PFSK-1 (cell line): ENCODE data around the gene SMIM5.

Experiments
- FOXP2 ChIP-seq: optimal IDR thresholded peaks from 2 replicates; pipeline ENCODE3; 2011; ENCODE audit warnings: borderline replicate concordance, control low read depth, inconsistent platforms; ENCODE audit not compliant: insufficient read depth; ENCODE audit errors: extremely low read length, extremely low read depth
- POLR2AphosphoS5 ChIP-seq: IDR thresholded peaks from 2 replicates; pipeline ENCODE4 v1.6.1; 2012; ENCODE audit warnings: low read depth, mild to moderate bottlenecking, control low read depth, low read length, moderate library complexity
- SIN3A ChIP-seq: IDR thresholded peaks from 2 replicates; pipeline ENCODE4 v1.6.1; 2012; ENCODE audit warnings: mild to moderate bottlenecking, low read length, moderate library complexity, borderline replicate concordance; ENCODE audit not compliant: insufficient read depth
- TAF1 ChIP-seq: IDR thresholded peaks from 2 replicates; pipeline ENCODE4 v1.6.1; 2012; ENCODE audit warnings: low read length, control low read depth, borderline replicate concordance; ENCODE audit not compliant: insufficient read depth
- TF ChIP-seq, protein P1 (sequence below), 2 experiments: IDR thresholded peaks; 2 replicates each; pipeline versions ENCODE4 v1.6.1 to v1.8.0; 2011 to 2012; ENCODE audit warnings: low read depth in 2 of 2, low read length in 2 of 2, control low read depth in 1 of 2, inconsistent platforms in 1 of 2, mild to moderate bottlenecking in 1 of 2, moderate library complexity in 1 of 2; ENCODE audit not compliant: insufficient read depth in 1 of 2

Gene SMIM5

GRCh38 chr17:75592348-75593020 lies 40.8 kb upstream of the SMIM5 start:
- TF ChIP-seq, protein P1, sequence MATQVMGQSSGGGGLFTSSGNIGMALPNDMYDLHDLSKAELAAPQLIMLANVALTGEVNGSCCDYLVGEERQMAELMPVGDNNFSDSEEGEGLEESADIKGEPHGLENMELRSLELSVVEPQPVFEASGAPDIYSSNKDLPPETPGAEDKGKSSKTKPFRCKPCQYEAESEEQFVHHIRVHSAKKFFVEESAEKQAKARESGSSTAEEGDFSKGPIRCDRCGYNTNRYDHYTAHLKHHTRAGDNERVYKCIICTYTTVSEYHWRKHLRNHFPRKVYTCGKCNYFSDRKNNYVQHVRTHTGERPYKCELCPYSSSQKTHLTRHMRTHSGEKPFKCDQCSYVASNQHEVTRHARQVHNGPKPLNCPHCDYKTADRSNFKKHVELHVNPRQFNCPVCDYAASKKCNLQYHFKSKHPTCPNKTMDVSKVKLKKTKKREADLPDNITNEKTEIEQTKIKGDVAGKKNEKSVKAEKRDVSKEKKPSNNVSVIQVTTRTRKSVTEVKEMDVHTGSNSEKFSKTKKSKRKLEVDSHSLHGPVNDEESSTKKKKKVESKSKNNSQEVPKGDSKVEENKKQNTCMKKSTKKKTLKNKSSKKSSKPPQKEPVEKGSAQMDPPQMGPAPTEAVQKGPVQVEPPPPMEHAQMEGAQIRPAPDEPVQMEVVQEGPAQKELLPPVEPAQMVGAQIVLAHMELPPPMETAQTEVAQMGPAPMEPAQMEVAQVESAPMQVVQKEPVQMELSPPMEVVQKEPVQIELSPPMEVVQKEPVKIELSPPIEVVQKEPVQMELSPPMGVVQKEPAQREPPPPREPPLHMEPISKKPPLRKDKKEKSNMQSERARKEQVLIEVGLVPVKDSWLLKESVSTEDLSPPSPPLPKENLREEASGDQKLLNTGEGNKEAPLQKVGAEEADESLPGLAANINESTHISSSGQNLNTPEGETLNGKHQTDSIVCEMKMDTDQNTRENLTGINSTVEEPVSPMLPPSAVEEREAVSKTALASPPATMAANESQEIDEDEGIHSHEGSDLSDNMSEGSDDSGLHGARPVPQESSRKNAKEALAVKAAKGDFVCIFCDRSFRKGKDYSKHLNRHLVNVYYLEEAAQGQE (IDR thresholded peaks at IDR 0.05; ENCODE audit: insufficient read depth in 1 of 2, low read depth in 2 of 2, low read length in 2 of 2): no peak
- TF ChIP-seq SIN3A (no peak), POLR2AphosphoS5 (no peak), TAF1 (no peak), FOXP2 (no peak)

DNA sequence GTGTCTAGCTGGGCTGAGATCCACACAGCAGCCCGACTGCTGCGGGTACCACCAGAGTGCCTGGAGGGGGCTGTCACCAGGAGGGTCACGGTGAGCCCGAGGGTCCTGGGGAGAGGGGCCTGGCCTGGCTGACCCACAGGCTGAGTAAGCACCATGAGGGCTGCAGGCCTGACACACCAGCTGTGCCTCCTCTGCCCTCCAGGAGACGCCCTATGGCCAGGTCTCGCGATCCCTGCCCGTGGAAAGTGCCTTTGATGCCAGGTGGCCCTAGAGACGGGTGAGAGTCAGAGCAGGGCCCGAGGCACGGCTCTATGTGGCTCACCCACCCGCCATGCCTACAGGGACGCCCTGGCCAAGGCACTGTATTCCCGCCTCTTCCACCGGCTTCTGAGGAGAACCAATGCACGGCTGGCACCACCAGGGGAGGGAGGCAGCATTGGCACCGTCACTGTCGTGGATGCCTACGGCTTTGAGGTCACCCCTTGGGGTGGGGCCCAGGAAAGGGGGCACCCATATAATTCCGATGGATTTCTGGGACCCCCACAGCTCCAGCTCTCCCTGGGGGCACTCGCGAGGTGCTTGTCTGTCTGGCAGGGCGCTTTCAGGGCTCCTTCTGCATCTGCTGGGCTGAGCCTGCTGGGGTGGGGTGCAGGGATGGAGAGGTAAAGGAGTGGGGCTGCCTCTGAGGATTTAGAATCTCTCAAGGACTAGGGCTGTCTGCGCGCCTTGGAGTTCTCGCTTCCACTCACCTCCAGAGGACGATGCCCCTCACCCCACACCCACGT lies 38.5 kb upstream of the SMIM5 start:
- TF ChIP-seq POLR2AphosphoS5 (no peak), FOXP2 (no peak), SIN3A (no peak), TAF1 (no peak)
- TF ChIP-seq, protein P1 (IDR thresholded peaks at IDR 0.05; ENCODE audit: insufficient read depth in 1 of 2, low read depth in 2 of 2, low read length in 2 of 2): no peak

DNA sequence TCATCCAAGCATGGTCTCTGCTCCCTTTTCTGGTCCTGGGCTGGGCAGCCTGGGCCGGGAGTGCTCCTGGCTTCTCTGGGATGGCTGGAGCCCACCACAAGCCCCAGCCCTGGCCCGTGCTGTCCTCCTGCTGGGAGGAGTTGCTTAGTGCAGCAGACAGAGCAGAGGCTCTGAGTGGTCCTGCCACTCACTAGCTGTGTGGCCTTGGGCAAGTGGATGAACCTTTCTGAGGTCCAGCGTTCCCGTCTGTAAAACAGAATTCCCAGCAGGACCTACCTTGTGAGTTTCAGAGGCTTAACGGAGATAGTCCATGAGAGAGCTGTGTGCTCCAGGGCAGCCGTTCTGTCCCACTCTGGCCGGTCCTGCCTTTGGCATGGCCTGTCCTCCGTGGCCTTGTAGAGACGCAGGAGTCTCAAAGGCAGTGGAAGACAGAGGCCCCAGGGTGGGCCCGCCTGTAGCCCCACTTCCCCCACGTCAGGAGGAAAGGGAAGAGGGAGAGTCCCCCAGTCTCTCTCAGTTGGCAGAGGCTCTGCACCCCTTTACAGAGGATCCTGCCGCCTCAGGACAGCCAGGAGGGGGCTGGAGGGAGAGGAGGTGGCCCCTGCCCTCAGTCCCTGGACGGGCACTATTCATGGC lies 37.8 kb upstream of the SMIM5 start:
- no peak for TF ChIP-seq POLR2AphosphoS5
- TF ChIP-seq, protein P1 (IDR thresholded peaks at IDR 0.05; ENCODE audit: insufficient read depth in 1 of 2, low read depth in 2 of 2, low read length in 2 of 2): no peak
- no peak for TF ChIP-seq TAF1
- TF ChIP-seq SIN3A: no peak
- no peak for TF ChIP-seq FOXP2

- TF ChIP-seq SIN3A (no peak), FOXP2 (no peak), POLR2AphosphoS5 (no peak), TAF1 (no peak)
- TF ChIP-seq, protein P1 (IDR thresholded peaks at IDR 0.05; ENCODE audit: insufficient read depth in 1 of 2, low read depth in 2 of 2, low read length in 2 of 2): no peak
Measured at GRCh38 chr17:75595920-75596313, 37.3 kb upstream of the SMIM5 start.
